Measurements from ENCODE around the gene CDH4.
"Not testable (repeated sequence)": the region's sequence is repeated elsewhere in the genome, so short reads cannot be mapped to it uniquely, and the experiment has no call there.

CDH4 gene

DNA sequence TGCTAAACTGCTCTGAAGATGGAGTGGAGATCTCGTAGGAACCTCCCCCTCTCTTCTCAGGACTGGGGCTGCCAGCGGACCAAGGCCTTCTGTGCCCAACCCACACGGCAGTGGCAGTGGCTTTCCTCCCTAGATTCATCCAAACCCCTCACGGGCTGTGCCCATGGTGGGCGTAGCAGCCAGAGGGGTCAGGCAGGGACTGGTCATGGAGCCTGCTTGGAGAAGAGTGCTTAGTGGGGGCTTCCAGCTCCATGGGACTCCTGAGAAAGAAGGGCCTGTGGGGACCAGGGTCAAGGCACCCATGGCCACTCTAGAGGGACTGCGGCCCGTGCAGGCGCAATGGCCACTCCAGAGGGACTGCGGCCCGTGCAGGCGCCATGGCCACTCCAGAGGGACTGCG is 727.0 kb downstream of the CDH4 start:
- no peak for DNase-seq

DNA sequence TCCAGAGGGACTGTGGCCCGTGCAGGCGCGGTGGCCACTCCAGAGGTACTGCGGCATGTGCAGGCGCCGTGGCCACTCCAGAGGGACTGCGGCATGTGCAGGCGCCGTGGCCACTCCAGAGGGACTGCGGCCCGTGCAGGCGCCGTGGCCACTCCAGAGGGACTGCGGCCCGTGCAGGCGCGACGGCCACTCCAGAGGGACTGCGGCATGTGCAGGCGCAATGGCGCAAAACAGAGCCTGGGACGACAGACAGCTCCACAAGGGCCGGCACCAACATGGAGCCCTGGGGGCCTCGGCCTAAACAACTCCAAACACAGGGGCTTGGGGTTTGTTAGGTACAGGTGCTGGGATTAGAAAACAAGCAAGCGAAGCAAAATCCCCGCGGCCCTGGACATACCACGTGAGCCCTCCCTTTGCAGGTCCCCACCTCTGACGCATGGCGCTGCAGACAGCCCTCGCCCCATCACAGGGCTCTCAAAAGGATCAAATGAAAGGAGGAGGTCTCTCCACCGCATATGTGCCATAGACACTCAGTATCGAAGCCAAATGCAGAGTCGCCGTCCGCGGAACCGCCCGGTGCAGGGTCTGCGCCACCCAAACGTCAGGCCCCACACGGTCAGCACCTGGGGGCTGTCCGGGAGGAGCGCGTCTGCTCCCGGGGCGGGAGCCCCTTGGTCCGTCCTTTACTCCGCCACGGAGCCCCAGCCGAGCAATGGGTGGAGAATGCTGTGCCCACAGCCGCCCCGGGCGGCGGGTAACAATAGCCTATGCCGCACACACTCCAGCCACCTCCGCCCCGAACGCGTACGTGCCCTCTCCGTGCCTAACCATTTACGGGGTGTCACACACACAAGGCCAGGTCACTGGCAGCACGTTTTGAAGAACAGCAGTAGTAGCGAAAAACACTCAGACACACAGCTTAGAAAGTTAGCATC is 727.9 kb downstream of the CDH4 start:
- no peak for DNase-seq

DNA sequence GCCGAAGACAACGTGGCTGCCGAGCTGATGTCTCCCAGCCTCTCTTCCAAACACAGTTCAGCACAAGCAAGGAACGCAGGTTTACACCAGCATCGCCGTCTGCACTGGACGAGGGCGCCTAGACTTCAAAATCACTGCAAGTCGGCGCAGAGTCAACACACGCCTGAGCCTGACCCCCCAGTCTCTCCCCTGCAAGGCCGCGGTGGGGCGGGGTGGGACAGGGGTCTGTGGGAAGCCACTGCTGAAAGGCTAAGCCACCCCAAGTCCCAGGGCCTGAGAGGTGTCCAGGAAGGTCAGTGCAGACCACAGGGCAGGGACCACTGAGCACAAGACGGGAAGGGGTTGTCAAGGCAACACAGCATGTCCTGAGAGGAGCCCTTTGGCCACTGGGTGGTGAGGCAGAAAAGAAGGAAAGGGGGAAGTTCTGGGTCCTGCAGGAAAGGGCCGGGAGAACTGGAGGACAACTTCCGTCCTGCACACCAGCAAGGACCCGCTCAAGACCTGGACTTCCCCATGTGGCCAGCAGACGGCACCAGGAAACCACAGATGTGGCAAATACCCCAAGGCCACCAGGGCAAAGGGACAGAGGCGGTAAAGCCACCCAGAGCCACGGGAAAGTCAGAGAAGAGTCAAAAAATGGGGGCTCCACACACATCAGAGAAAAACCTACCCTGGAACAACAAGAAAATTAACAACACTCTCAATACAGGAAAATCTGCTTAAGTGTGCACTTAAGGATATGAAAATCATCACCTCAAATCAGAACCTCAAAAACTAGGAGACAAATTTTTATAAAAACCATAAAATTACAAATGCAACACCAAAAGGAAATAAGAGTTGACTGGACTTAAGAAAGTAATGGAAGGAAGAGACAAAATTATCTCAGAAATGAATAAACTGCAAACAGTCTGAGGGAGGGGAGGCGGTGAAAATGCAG is 728.9 kb downstream of the CDH4 start:
- no peak for DNase-seq

DNA sequence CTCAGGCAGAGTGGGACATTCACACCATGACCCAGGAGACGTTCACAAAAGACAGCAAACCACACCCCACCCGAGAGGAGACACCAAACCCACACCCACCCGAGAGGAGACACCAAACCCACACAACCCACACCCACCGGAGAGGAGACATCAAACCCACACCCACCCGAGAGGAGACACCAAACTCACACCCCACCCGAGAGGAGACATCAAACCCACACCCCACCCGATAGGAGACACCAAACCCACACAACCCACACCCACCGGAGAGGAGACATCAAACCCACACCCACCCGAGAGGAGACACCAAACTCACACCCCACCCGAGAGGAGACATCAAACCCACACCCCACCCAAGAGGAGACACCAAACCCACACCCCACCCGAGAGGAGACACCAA is 729.6 kb downstream of the CDH4 start:
- not testable (repeated sequence) for DNase-seq

DNA sequence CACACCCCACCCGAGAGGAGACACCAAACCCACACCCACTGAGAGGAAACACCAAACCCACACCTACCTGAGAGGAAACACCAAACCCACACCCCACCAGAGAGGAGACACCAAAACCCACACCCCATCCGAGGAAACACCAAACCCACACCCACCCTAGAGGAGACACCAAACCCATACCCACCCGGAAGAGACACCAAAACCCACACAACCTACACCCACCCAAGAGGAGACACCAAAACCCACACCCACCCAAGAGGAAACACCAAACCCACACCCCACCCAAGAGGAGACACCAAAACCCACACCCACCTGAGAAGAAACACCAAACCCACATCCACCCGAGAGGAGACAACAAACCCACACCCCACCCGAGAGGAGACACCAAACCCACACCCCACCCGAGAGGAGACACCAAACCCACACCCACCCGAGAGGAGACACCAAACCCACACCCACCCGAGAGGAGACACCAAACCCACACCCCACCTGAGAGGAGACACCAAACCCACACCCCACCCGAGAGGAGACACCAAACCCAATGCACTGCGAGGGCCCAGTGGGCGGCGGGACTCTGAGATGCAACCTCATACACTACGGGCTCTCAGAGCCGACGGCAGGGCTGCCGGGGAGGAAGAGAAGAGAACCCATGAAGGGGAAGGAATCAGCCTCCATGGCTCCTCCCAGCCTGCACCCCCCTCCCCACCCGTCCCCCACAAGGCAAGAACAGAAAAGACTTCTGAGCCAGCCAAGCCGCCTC is 730.3 kb downstream of the CDH4 start:
- DNase-seq = no peak

DNA sequence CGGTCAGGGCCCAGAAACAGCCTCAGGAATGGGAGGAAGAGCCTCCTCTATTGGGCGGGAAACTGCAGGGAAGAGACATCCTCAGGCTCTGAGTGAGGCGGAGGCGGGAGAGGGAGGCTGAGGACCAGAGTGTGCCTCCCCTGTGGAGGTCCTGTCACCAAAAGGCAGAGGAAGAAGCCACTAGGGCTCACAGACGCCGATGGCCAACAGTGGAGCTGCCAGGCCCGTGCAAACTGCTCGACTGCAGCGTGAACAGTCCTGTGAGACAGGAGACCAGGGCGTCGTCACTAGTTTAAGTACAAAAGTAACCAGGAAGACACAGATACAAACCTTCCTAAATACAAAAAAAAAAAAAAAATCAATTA is 730.9 kb downstream of the CDH4 start:
- DNase-seq = no peak

DNA sequence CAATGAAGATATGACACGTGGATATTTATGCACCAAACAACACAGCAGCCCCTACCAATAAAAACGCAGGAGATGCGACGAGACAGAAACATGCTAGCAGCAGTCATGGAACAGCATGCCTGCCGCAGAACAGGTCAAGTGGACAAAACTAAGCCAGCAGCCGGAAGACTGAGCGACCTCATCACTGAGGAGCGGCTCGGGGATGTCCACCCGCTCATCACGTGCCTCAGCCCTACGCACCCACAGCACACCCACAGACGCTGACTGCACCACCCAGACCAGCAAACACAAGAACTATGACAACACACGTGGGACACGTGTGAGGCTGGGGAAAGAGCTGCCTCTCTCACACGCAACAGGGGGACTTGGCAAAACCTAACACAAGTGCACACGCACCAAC is 731.9 kb downstream of the CDH4 start:
- no peak for DNase-seq

DNA sequence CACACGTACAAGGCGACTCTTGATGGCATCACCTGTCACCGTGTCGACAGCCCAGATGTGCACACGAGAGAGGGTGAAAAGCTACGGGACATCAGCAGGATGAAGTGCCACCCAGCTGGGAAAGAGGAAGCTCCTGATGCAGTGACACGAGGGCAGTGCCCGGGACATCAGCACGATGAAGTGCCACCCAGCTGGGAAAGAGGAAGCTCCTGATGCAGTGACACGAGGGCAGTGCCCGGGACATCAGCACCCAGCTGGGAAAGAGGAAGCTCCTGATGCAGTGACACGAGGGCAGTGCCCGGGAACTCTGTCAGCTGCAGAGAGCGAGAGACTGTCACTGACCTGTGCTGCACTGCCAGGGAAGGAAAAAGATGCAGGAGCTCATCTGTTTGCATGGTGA is 732.4 kb downstream of the CDH4 start:
- not testable (repeated sequence) for DNase-seq

DNA sequence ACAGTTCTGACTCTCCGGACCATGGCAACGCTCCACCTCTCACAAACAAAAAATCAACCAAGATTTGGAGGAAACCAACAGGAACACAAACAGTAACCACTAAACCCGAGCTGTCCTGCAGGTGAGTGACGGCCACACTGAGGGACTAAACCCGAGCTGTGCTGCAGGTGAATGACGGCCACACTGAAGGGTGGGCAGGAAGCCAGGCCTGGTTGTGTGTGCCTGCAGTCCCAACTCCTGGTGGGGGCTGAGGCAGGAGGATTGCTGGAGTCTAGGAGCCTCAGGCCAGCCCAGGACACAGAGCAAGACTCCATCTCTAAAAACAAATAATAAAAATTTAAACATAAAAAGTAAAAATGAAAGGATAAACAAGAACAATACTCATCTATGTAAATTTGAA is 733.0 kb downstream of the CDH4 start:
- DNase-seq = no peak

DNA sequence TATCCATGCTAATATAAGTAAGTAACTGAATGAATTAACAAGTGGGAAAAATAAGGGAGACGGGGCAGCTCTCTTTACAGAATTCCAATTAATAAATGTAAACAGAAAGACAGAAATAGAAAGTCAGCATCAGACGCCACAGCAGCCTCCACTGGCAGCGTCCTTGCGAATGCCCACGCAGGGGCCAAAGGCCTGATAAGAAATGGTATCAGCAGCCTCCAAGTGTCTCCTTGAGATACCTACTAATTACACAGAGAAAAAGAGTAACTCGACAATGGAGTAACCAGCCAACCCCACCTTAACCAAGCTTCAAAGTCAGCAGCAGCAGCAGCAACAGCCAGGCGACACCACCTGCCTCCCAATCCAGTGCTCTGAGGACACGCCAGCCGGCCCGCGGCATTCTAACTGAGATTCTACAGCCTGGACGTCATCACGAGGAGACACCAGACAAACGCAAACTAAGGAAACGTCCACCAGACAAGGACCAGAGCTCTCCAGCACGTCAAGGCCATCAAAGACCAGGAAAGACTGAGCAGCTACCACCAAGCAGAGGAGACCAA is 734.8 kb downstream of the CDH4 start:
- no peak for DNase-seq

DNA sequence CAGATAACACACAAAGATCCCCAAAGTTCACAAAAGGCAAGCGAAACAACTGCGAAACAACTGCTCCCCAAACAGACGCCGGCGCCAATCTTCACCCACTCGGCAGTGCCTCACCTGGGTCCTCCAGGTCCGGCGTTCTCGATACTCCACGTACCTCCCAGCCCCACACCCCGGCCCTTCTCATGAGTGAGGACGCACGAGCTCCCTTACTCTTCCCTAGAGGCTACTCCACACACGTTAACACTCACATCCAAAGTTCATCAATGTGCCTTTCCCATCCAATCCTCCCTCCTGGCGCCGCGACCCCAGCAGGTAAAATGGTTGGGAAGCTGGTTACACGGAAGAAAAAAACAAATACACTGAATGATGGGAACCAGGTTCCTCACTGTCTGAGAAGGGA is 736.6 kb downstream of the CDH4 start:
- DNase-seq = no peak

DNA sequence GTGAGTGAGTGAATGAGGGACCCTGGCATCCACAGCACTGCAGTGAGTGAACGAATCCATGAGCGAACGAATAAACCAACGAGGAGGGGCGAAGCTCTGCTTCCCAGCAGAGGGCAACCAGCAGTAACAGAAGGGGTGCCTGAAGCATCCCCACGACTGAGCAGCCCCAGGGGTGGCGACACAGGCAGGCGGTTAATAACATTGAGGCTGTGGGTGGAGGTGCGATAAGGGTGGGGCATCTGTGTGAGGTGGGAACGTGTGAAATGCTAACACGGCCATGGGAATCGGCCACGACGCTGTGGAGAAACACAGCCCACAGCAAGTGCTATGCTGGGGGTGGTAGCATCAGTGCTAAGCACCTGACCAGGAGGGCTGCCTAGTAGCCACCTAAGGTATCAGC is 737.7 kb downstream of the CDH4 start:
- DNase-seq = no peak
